ENCODE results near the gene DACH1.

DNA sequence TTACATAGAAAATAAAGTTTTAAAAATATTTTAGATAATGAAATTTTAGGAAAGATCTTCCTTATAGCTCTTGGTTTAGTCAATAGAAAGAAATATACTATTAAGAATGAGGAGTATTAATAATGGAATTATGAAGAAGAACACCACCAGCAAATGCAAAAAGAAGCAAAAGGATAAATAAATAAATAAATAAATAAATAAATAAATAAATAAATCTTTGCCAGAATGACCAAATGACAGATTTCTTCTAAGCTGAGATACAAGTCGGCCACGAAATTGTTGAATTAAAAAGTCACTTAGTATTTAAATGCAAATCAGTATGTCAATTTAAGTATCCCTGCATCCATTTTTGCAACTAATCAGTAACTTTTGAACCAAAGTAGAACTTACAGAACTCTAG lies 95.9 kb downstream of the DACH1 start:
- TF ChIP-seq, protein P1, sequence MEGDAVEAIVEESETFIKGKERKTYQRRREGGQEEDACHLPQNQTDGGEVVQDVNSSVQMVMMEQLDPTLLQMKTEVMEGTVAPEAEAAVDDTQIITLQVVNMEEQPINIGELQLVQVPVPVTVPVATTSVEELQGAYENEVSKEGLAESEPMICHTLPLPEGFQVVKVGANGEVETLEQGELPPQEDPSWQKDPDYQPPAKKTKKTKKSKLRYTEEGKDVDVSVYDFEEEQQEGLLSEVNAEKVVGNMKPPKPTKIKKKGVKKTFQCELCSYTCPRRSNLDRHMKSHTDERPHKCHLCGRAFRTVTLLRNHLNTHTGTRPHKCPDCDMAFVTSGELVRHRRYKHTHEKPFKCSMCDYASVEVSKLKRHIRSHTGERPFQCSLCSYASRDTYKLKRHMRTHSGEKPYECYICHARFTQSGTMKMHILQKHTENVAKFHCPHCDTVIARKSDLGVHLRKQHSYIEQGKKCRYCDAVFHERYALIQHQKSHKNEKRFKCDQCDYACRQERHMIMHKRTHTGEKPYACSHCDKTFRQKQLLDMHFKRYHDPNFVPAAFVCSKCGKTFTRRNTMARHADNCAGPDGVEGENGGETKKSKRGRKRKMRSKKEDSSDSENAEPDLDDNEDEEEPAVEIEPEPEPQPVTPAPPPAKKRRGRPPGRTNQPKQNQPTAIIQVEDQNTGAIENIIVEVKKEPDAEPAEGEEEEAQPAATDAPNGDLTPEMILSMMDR (IDR thresholded peaks at IDR 0.05): no peak
- no peak for TF ChIP-seq POLR2A (IDR thresholded peaks at IDR 0.05)
- TF ChIP-seq POLR2AphosphoS5 (IDR thresholded peaks at IDR 0.05): no peak
